Stimulated activated CD4-positive, alpha-beta T cell treated with anti-CD3 and anti-CD28 coated beads, Interleukin-1b, Interleukin-23, amount 100 ng/mL, for 48 hours (primary cell): ENCODE measurements around the gene TPCN2.
A peak's percentile ranks its signal among the peaks of the same experiment; 100 is the strongest.

Experiments
- DNase-seq: peaks from one replicate; pipeline ENCODE4 v3.0.0-alpha.2; 2020

The TPCN2 gene

GRCh38 chr11:69010964-69011623 lies 37.6 kb upstream of the TPCN2 start:
- peak; percentile 45 for DNase-seq

- no peak for DNase-seq
Measured at GRCh38 chr11:69011624-69012091, 37.1 kb upstream of the TPCN2 start.

- DNase-seq, result no peak
Measured at GRCh38 chr11:69012092-69013008, 36.4 kb upstream of the TPCN2 start.

- peak; percentile 15 for DNase-seq
Measured at GRCh38 chr11:69013009-69013951, 35.5 kb upstream of the TPCN2 start, which contains the start of gene MRGPRF. Gene MRGPRF (minus strand): TSS chr11:69013246. CDS start chr11:69009901, 3,345 bp downstream.

GRCh38 chr11:69014084-69014851 lies 34.5 kb upstream of the TPCN2 start:
- no peak for DNase-seq

- DNase-seq, result no peak
Measured at GRCh38 chr11:69014898-69015549, 33.7 kb upstream of the TPCN2 start.

- DNase-seq, result no peak
Measured at GRCh38 chr11:69017951-69018350, 30.8 kb upstream of the TPCN2 start.

- no peak for DNase-seq
Measured at GRCh38 chr11:69018924-69019323, 29.8 kb upstream of the TPCN2 start.

- DNase-seq, result no peak
Measured at GRCh38 chr11:69022260-69022659, 26.5 kb upstream of the TPCN2 start.

- no peak for DNase-seq
Measured at GRCh38 chr11:69024509-69024908, 24.2 kb upstream of the TPCN2 start.

GRCh38 chr11:69027704-69028372 lies 20.9 kb upstream of the TPCN2 start:
- DNase-seq, result no peak

- DNase-seq, result no peak
Measured at GRCh38 chr11:69030301-69030700, 18.4 kb upstream of the TPCN2 start.

GRCh38 chr11:69032833-69033232 lies 15.9 kb upstream of the TPCN2 start:
- no peak for DNase-seq

- no peak for DNase-seq
Measured at GRCh38 chr11:69033431-69033830, 15.3 kb upstream of the TPCN2 start.

GRCh38 chr11:69034123-69034867 lies 14.4 kb upstream of the TPCN2 start:
- DNase-seq, result no peak

- no peak for DNase-seq
Measured at GRCh38 chr11:69035150-69035945, 13.4 kb upstream of the TPCN2 start.

GRCh38 chr11:69035946-69036340 lies 12.8 kb upstream of the TPCN2 start:
- DNase-seq, result no peak

- no peak for DNase-seq
Measured at GRCh38 chr11:69037074-69037473, 11.7 kb upstream of the TPCN2 start.

GRCh38 chr11:69037544-69037943 lies 11.2 kb upstream of the TPCN2 start:
- no peak for DNase-seq
